Endodermal cell (in vitro differentiated cells): ENCODE measurements around the gene KIF26B. TPM values are rescaled to one million over a fixed set of nuclear protein-coding genes. Genes with fewer than 3 reads are reported as not detected.

Experiments used
- DNase-seq: peaks from one replicate; pipeline ENCODE4 v3.0.0-alpha.2; 2017
- H3K27ac ChIP-seq: 2 replicates; pipeline ENCODE4 v1.5.1; 2013; ENCODE audit warnings: mild to moderate bottlenecking, low read depth, low read length, moderate library complexity
- H3K27me3 ChIP-seq: 2 replicates; pipeline ENCODE4 v1.6.1; 2013; ENCODE audit warnings: mild to moderate bottlenecking, low read length, moderate library complexity; ENCODE audit not compliant: insufficient read depth, control insufficient read depth, poor library complexity, severe bottlenecking
- H3K36me3 ChIP-seq: 2 replicates; pipeline ENCODE4 v1.7.0; 2013; ENCODE audit warnings: mild to moderate bottlenecking, low read length, moderate library complexity; ENCODE audit not compliant: control insufficient read depth, insufficient read depth
- H3K4me1 ChIP-seq: one replicate; pipeline ENCODE4 v1.7.0; 2013; ENCODE audit warnings: low read length; ENCODE audit not compliant: control insufficient read depth, insufficient read depth
- H3K4me3 ChIP-seq: 2 replicates; pipeline ENCODE4 v1.5.1; 2013; ENCODE audit warnings: mild to moderate bottlenecking, low read length, moderate library complexity
- H3K9ac ChIP-seq: 2 replicates; pipeline ENCODE4 v1.6.1; 2013; ENCODE audit warnings: mild to moderate bottlenecking, low read length, moderate library complexity; ENCODE audit not compliant: poor library complexity, severe bottlenecking; ENCODE audit errors: extremely low read depth
- H3K9me3 ChIP-seq: 2 replicates; pipeline ENCODE4 v1.6.1; 2013; ENCODE audit warnings: mild to moderate bottlenecking, low read length, moderate library complexity; ENCODE audit not compliant: control insufficient read depth
- H3K27ac Mint-ChIP-seq: 2 replicates; pipeline ENCODE4 v1.8.0; 2020; ENCODE audit warnings: mixed read lengths
- H3K27me3 Mint-ChIP-seq: 2 replicates; pipeline ENCODE4 v1.8.0; 2021; ENCODE audit warnings: mild to moderate bottlenecking, mixed read lengths; ENCODE audit not compliant: insufficient read depth
- H3K36me3 Mint-ChIP-seq: 2 replicates; pipeline ENCODE4 v1.8.0; 2020; ENCODE audit warnings: low read depth, mixed read lengths
- H3K4me1 Mint-ChIP-seq: 2 replicates; pipeline ENCODE4 v1.8.0; 2020; ENCODE audit warnings: mixed read lengths
- H3K4me3 Mint-ChIP-seq: 2 replicates; pipeline ENCODE4 v1.8.0; 2020; ENCODE audit warnings: mild to moderate bottlenecking, moderate library complexity, mixed read lengths
- H3K9me3 Mint-ChIP-seq: 2 replicates; pipeline ENCODE4 v1.8.0; 2020; ENCODE audit warnings: mild to moderate bottlenecking, mixed read lengths
- WGBS, 2 experiments: methylation state at CpG; one replicate each; pipeline versions ENCODE4 v1.1.5 to v1.1.7; 2013; ENCODE audit warnings: missing lambda C conversion rate in 2 of 2, mixed read lengths in 1 of 2; ENCODE audit not compliant: insufficient coverage in 1 of 2, insufficient read length in 1 of 2; 5-methylcytosine and 5-hydroxymethylcytosine counted together
- total RNA-seq, 2 donors: library from RNA; stranded (reverse); fragmentation: NEBNext Ultra II Directional in 1 of 2; extraction: Animal tissue kit (Norgen Biotek cat#: 25700) in 1 of 2; gene quantifications; 2 replicates in 1 of 2; 3 replicates in 1 of 2; pipeline ENCODE4 v1.2.1, GENCODE V29; 2021
- TF ChIP-seq, protein P1 (sequence below): fragments of 200-600 bp; sonication (generic); conservative IDR thresholded peaks from 2 replicates; pipeline ENCODE4 v1.5.0; 2021; ENCODE audit warnings: antibody characterized with exemption, mild to moderate bottlenecking

Gene KIF26B
- total RNA-seq, 2 donors from 2014 or later = 12.3 to 21.0 TPM

DNA sequence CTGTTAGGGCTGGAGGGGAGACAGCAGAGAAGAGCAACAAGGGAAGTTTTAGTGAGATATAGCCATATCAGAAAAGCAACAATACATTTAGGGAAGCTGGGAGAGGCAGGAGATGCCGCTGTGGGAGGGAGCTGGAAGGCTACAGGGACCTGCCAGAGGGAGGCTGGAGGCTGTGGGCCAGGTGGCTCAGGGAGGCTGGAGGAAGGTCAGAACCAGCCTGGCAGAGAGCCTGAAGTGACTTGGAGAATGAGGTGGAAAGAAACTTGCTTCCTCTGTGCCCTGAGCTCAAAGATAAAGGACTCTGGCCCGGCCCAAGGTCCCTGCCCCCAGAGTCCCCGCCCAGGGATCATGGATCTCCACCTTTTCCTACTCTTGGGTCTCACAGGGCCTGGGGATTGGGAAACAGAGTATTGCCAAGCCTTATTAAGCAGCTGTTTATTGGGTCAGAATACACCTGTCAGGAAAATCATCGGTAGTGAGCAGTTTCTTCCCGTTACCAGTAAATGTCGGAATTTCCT lies 85.9 kb downstream of the KIF26B start:
- no peaks in the 10 kb centered on the region for H3K36me3 ChIP-seq
- Mint-ChIP-seq H3K27me3 (peaks cover 6% of the 10 kb centered on the region), H3K4me1 (peaks cover 25% of the 10 kb centered on the region), H3K36me3 (peaks cover 4% of the 10 kb centered on the region), H3K27ac (no peak overlapping the region), H3K4me3 (no peak overlapping the region), H3K9me3 (no peaks in the 10 kb centered on the region)
- no peaks in the 10 kb centered on the region for H3K27me3 ChIP-seq
- DNase-seq = no peak
- H3K9ac ChIP-seq = no peak overlapping the region
- 94 to 97% methylated on average over 5 to 6 of the region's 6 CpGs for WGBS, 2 experiments
- no peaks in the 10 kb centered on the region for H3K9me3 ChIP-seq
- TF ChIP-seq, protein P1, sequence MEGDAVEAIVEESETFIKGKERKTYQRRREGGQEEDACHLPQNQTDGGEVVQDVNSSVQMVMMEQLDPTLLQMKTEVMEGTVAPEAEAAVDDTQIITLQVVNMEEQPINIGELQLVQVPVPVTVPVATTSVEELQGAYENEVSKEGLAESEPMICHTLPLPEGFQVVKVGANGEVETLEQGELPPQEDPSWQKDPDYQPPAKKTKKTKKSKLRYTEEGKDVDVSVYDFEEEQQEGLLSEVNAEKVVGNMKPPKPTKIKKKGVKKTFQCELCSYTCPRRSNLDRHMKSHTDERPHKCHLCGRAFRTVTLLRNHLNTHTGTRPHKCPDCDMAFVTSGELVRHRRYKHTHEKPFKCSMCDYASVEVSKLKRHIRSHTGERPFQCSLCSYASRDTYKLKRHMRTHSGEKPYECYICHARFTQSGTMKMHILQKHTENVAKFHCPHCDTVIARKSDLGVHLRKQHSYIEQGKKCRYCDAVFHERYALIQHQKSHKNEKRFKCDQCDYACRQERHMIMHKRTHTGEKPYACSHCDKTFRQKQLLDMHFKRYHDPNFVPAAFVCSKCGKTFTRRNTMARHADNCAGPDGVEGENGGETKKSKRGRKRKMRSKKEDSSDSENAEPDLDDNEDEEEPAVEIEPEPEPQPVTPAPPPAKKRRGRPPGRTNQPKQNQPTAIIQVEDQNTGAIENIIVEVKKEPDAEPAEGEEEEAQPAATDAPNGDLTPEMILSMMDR = no peak
- no peak overlapping the region for H3K27ac ChIP-seq
- no peaks in the 10 kb centered on the region for H3K4me1 ChIP-seq
- H3K4me3 ChIP-seq = no peak overlapping the region

DNA sequence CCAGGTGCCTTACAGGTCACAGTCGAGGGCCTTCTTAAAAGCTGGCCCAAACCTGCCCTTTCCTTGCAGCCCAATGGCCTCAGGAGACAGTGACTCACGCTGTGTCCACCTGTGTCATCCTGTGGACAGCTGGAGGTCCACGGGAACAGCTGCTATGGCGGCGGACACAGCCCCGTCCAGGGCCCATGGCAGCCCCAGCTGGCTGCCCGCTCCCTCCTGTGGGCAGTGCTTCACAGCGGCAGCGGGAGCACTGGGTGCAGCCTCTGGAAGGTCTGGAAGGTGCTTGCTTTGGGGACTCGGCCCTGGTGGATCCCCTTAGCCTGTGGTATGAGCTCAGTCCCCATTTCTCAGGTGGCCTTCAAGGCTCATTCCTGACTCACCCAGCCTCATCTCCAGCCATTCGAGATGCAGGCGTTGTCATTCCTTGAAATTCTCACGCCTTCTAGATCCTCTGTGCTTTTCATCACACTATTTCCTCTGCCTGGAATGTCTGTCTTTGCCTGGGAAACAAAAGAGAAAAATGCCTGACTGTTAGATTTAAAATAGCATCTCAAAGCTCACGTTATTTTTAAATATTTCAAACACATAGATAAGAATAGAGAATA lies 86.8 kb downstream of the KIF26B start:
- Mint-ChIP-seq H3K4me3 (no peak overlapping the region), H3K27me3 (peaks cover 6% of the 10 kb centered on the region), H3K36me3 (peaks cover 4% of the 10 kb centered on the region), H3K4me1 (peaks cover 30% of the 10 kb centered on the region), H3K9me3 (no peaks in the 10 kb centered on the region), H3K27ac (no peak overlapping the region)
- Histone ChIP-seq H3K27ac (no peak overlapping the region), H3K4me3 (no peak overlapping the region), H3K9ac (no peak overlapping the region), H3K9me3 (no peaks in the 10 kb centered on the region), H3K36me3 (peaks cover 5% of the 10 kb centered on the region), H3K4me1 (no peaks in the 10 kb centered on the region), H3K27me3 (no peaks in the 10 kb centered on the region)
- TF ChIP-seq, protein P1 = no peak
- WGBS, 2 experiments = 87 to 91% methylated on average over 9 to 14 of the region's 14 CpGs
- DNase-seq = no peak

GRCh38 chr1:245242989-245243388 lies 88.2 kb downstream of the KIF26B start:
- TF ChIP-seq, protein P1 = no peak
- no peak for DNase-seq
- Histone ChIP-seq H3K9ac (no peak overlapping the region), H3K9me3 (no peaks in the 10 kb centered on the region), H3K4me3 (no peak overlapping the region), H3K27me3 (no peaks in the 10 kb centered on the region), H3K4me1 (no peaks in the 10 kb centered on the region), H3K36me3 (peaks cover 5% of the 10 kb centered on the region), H3K27ac (no peak overlapping the region)
- peaks cover 7% of the 10 kb centered on the region for H3K36me3 Mint-ChIP-seq
- 66 to 88% methylated on average over 1 of the region's 1 CpG for WGBS, 2 experiments
- no peaks in the 10 kb centered on the region for H3K9me3 Mint-ChIP-seq
- H3K4me1 Mint-ChIP-seq = peaks cover 30% of the 10 kb centered on the region
- H3K27me3 Mint-ChIP-seq = no peaks in the 10 kb centered on the region
- no peak overlapping the region for H3K27ac Mint-ChIP-seq
- H3K4me3 Mint-ChIP-seq = no peak overlapping the region
